Omental fat pad (tissue), 4 donors: ENCODE results near the gene ZFAND4. TPM values are rescaled to one million over a fixed set of nuclear protein-coding genes. Genes with fewer than 3 reads are reported as not detected.

ENCODE experiments used
- ATAC-seq: fragments of 150-250 bp; one replicate; pipeline ENCODE4 v1.9.1; 2016; ENCODE audit warnings: mild to moderate bottlenecking, moderate library complexity; ENCODE audit not compliant: low FRiP score
- DNase-seq: peaks from one replicate; pipeline ENCODE4 v3.0.0-alpha.2; 2019; ENCODE audit warnings: low spot score
- total RNA-seq, 4 donors: library from RNA; depleted of rRNA; stranded (reverse); fragments of >200 nt; gene quantifications; one replicate each; pipeline ENCODE4 v1.1.0, GENCODE V29; 2016
- TF ChIP-seq, protein P1 (sequence below), 3 donors: fragments of 450-650 bp; IDR thresholded peaks; one replicate each; pipeline ENCODE4 v1.5.1; 2016 to 2017; ENCODE audit warnings: antibody characterized with exemption in 3 of 3, mild to moderate bottlenecking in 3 of 3, moderate library complexity in 2 of 3

The ZFAND4 gene
- total RNA-seq, 4 donors from 2014 or later, result 8.8 to 14.0 (median 12.9) TPM

DNA sequence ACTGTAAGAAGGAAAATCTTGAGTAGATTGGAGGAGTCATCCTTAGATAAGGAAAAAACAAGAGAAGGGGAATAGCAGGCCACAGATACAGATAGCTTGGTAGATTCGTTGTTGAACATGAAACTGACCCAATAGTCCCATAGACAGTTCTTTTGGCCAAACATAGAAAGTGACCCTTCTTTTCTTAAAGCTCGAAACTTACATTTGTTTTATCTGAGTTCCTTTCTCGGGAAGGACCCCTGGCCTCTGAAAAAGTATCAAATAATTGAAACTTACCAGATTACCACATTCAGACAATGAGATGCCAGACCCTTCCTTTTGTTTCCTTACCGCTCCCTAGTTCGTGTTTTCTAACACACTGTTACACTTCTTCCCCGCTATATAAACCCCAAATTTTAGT, 72.9 kb downstream of the ZFAND4 start:
- TF ChIP-seq, protein P1, sequence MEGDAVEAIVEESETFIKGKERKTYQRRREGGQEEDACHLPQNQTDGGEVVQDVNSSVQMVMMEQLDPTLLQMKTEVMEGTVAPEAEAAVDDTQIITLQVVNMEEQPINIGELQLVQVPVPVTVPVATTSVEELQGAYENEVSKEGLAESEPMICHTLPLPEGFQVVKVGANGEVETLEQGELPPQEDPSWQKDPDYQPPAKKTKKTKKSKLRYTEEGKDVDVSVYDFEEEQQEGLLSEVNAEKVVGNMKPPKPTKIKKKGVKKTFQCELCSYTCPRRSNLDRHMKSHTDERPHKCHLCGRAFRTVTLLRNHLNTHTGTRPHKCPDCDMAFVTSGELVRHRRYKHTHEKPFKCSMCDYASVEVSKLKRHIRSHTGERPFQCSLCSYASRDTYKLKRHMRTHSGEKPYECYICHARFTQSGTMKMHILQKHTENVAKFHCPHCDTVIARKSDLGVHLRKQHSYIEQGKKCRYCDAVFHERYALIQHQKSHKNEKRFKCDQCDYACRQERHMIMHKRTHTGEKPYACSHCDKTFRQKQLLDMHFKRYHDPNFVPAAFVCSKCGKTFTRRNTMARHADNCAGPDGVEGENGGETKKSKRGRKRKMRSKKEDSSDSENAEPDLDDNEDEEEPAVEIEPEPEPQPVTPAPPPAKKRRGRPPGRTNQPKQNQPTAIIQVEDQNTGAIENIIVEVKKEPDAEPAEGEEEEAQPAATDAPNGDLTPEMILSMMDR (IDR thresholded peaks at IDR 0.05), result no peak

GRCh38 chr10:45599021-45599603, 73.5 kb downstream of the ZFAND4 start:
- no peak for DNase-seq
- TF ChIP-seq, protein P1 (IDR thresholded peaks at IDR 0.05), result no peak
- ATAC-seq, result no peak

More for the DNA sequence above, 72.9 kb downstream of the ZFAND4 start:
- no peak for DNase-seq
- ATAC-seq, result no peak

- ATAC-seq, result no peak
- TF ChIP-seq, protein P1 (IDR thresholded peaks at IDR 0.05), result no peak
Observed at GRCh38 chr10:45596526-45596925, 76.0 kb downstream of the ZFAND4 start.

DNA sequence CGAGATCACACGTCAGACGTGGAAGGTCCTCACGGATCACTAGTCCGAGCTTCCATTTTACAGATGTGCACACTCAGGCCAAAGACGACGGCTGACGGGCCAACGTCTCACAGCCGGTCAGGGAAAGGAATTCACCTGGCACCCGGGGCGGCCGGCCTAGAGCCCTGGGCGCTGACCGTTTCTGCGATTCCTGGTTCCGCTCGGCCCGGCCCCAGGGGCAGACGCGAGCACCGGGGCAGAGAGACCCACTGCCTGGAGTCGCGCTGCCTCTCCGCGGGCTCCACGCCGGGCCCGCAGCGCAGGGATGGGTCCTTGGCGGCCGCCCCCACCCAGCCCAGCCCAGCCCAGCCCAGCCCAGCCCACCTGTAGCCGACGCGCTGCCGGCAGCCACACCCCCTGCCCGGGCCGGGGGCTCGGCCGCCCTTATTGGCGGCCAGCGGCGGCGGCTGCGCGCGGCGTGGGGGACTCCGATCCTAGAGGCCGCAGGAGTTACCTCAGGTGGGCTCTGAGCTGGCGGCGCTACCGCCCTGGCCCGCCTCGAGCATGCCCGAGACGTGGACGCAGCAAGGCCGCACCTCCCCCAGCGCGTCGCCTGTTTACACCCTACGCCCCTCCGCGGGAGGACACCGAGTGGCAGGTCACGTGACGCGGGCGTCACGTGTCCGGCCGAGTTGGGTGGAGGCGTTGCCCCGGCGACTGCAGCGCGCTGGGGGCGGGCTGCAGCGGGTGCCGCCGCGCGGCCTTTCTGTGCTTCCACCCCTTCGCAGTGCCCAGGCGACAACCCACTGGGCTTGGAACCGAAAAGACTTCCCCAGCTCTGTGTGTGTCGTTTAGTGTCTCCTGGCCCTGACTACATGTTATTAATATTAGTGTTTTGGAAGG, 78.1 kb downstream of the ZFAND4 start:
- ATAC-seq (peak; percentile 98), DNase-seq (peak; percentile 85)
- TF ChIP-seq, protein P1 (IDR thresholded peaks at IDR 0.05), result no peak

More at GRCh38 chr10:45596526-45596925, 76.0 kb downstream of the ZFAND4 start:
- no peak for DNase-seq

- DNase-seq (no peak), ATAC-seq (no peak)
- TF ChIP-seq, protein P1 (IDR thresholded peaks at IDR 0.05), result no peak
Observed at GRCh38 chr10:45593938-45594275, 78.7 kb downstream of the ZFAND4 start.

DNA sequence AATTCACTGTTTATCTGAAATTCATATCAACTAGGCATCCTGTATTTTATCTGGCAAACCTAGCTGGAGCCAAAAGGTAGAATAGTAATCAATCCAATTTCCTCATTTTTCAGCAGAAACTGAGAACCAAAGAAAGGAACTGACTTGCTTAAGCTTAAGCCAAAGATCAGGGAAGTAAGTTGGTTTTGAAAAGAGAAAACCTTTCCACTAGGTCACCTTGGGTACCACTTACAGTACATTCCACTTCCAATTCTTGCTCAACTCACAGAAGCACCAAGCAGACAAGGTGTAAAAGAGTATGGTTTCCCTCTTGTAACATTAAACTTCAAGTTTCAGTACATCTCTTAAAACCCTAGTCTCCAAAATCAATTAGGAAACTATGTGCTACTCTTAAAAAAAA, 79.6 kb downstream of the ZFAND4 start:
- DNase-seq (no peak), ATAC-seq (no peak)
- TF ChIP-seq, protein P1 (IDR thresholded peaks at IDR 0.05), result no peak
